ENCODE measurements around the gene CBL. TPM values are rescaled to one million over a fixed set of nuclear protein-coding genes. Genes with fewer than 3 reads are reported as not detected.

Gene CBL
- total RNA-seq, 1 experiment from 2014 or later = 56.4 TPM

- H2AFZ ChIP-seq (ENCODE audit: low read length) = no peak overlapping the region
- no peak overlapping the region for H3T11ph ChIP-seq (ENCODE audit: low read length)
- no peaks in the 10 kb centered on the region for H3K23me2 ChIP-seq (ENCODE audit: insufficient read length, low read depth, low read length, poor library complexity, severe bottlenecking)
- H3K27ac Mint-ChIP-seq = peak overlapping the region in 2 of 3 experiments; percentile 6 to 81; a peak in 4 of 7 replicates
- no peak overlapping the region for H3K4me2 ChIP-seq (ENCODE audit: insufficient read depth, insufficient read length, low read length)
- no peaks in the 10 kb centered on the region for H3K27me3 ChIP-seq (ENCODE audit: insufficient read depth, low read length)
- H3K18ac ChIP-seq (ENCODE audit: insufficient read length, low read depth, low read length) = no peak overlapping the region
- H3K27me3 Mint-ChIP-seq (ENCODE audit: low read depth) = peaks cover 4% of the 10 kb centered on the region
- no peaks in the 10 kb centered on the region for H3K79me2 ChIP-seq (ENCODE audit: insufficient read depth, low read length)
- TF ChIP-seq, protein P1, sequence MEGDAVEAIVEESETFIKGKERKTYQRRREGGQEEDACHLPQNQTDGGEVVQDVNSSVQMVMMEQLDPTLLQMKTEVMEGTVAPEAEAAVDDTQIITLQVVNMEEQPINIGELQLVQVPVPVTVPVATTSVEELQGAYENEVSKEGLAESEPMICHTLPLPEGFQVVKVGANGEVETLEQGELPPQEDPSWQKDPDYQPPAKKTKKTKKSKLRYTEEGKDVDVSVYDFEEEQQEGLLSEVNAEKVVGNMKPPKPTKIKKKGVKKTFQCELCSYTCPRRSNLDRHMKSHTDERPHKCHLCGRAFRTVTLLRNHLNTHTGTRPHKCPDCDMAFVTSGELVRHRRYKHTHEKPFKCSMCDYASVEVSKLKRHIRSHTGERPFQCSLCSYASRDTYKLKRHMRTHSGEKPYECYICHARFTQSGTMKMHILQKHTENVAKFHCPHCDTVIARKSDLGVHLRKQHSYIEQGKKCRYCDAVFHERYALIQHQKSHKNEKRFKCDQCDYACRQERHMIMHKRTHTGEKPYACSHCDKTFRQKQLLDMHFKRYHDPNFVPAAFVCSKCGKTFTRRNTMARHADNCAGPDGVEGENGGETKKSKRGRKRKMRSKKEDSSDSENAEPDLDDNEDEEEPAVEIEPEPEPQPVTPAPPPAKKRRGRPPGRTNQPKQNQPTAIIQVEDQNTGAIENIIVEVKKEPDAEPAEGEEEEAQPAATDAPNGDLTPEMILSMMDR (conservative IDR thresholded peaks at IDR 0.05) = no peak
- no CpG with 5 or more reads among the region's 11 CpGs for WGBS (ENCODE audit: extremely low coverage, insufficient read length, low lambda C conversion rate)
- no peak overlapping the region for H4K5ac ChIP-seq (ENCODE audit: insufficient read length, low read depth, low read length)
- no peak overlapping the region for H2BK12ac ChIP-seq (ENCODE audit: insufficient read length, low read depth, low read length)
- no peaks in the 10 kb centered on the region for H3K4me1 ChIP-seq (ENCODE audit: insufficient read depth, low read length)
- H4K91ac ChIP-seq (ENCODE audit: insufficient read length, low read depth, low read length) = no peak overlapping the region
- no peak overlapping the region for H2BK20ac ChIP-seq (ENCODE audit: low read depth, low read length, poor library complexity, severe bottlenecking)
- H3K4me1 Mint-ChIP-seq = peaks cover 10 to 18% of the 10 kb centered on the region in 2 experiments; a peak in 3 of 4 replicates
- no peak overlapping the region for H4K8ac ChIP-seq (replicated peaks; ENCODE audit: insufficient read length, low read depth, low read length)
- H2BK120ac ChIP-seq (ENCODE audit: low read depth, low read length, poor library complexity, severe bottlenecking) = no peak overlapping the region
- DNase-seq = no peak
- no peak overlapping the region for H3K4ac ChIP-seq (ENCODE audit: low read depth, low read length)
- H3K27ac ChIP-seq (ENCODE audit: insufficient read length, low read depth, low read length) = no peak overlapping the region
- peaks cover 3 to 54% (median 29%) of the 10 kb centered on the region in 3 experiments; a peak in 5 of 7 replicates for H3K36me3 Mint-ChIP-seq (ENCODE audit: insufficient read depth in 1 of 3, low read depth in 3 of 3)
- no peak overlapping the region for H3K9ac ChIP-seq (ENCODE audit: extremely low read depth, insufficient read length, low read length)
- H3K9me3 Mint-ChIP-seq = no peaks in the 10 kb centered on the region
- H3K9me3 ChIP-seq (ENCODE audit: control insufficient read depth, low read depth, low read length) = no peaks in the 10 kb centered on the region
- H4K20me1 ChIP-seq (ENCODE audit: control insufficient read depth, insufficient read depth, insufficient read length) = no peaks in the 10 kb centered on the region
- no peak overlapping the region for H2BK15ac ChIP-seq (ENCODE audit: low read depth, low read length)
- H2BK5ac ChIP-seq (ENCODE audit: insufficient read length, low read length) = no peak overlapping the region
- no peak overlapping the region for H3K56ac ChIP-seq (ENCODE audit: insufficient read length, low read depth, low read length)
- H3K23ac ChIP-seq (ENCODE audit: insufficient read length, low read depth, low read length) = no peak overlapping the region
- no peaks in the 10 kb centered on the region for H3K79me1 ChIP-seq (ENCODE audit: insufficient read depth, low read depth, low read length, poor library complexity, severe bottlenecking)
- H3K4me3 Mint-ChIP-seq = no peak overlapping the region
- H3K14ac ChIP-seq (ENCODE audit: insufficient read depth, low read length) = no peak overlapping the region
- no peak overlapping the region for H2AK5ac ChIP-seq (ENCODE audit: insufficient read length, low read length)
Observed at GRCh38 chr11:119309411-119309810, 103.3 kb downstream of the CBL start.

Data from H9 (cell line).